ENCODE results near the gene CYP21A2. TPM values are rescaled to one million over a fixed set of nuclear protein-coding genes. Genes with fewer than 3 reads are reported as not detected.
"Not testable (repeated sequence)": the region's sequence is repeated elsewhere in the genome, so short reads cannot be mapped to it uniquely, and the experiment has no call there.

The CYP21A2 gene
- total and polyA plus RNA-seq, 2 of the 8 experiments (the other 6 are each of a cell fraction or from before 2014, with no cell fraction given), result 0.22 to 0.23 TPM

DNA sequence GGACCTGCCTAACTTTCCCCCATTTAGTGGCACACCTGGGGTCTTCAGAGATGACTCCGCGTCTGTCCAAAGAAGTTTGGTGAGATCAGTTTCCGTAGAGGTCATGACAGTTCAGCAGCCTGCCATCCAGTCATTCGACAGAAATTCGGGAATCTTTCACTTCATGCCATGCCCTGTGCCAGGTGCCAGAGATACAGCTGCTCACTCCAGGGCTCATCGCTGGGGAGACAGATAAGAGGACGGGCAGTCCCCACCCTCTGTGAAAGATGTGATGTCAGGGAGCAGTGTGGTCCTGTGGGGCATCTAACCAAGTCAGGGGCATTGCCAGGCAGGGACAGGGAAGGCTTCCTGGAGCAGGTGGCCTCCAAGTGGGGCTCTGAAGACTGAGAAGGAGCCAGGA is 34.9 kb upstream of the CYP21A2 start:
- not testable (repeated sequence) for FAIRE-seq; H3K56ac ChIP-seq (replicated peaks; ENCODE audit: insufficient read length, low read depth, low read length)

DNA sequence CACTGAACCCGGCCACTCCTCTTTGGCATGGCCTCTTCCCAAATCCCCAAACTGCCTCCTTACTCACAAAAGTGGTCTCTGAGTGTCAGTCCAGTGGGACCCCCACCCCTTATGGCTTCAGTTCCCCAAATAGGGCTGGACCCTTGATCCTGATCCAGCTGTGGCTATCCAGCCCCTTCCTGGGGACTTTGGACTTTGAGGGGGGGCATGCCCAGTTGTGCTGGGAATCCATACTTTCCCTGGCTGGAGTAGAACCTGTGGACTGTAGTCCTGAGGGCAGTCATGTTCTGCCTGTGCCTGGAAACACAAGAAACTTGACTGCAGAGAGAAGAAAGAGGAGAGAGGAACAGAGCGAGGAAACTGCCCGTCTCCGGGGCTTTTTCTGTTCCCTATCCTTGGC is 33.8 kb upstream of the CYP21A2 start:
- H4K91ac ChIP-seq (replicated peaks; ENCODE audit: insufficient read length, low read length); H3K23me2 ChIP-seq (ENCODE audit: low read depth, low read length); H3K79me1 ChIP-seq (ENCODE audit: low read depth, low read length); H2BK5ac ChIP-seq (ENCODE audit: low read depth, low read length); FAIRE-seq; H2BK12ac ChIP-seq (ENCODE audit: low read depth, low read length); H3K18ac ChIP-seq (ENCODE audit: extremely low read depth, low read length); H2BK15ac ChIP-seq (ENCODE audit: low read length); DNase-seq (ENCODE audit: low read depth in 1 of 2, low spot score in 2 of 2); H3K9ac ChIP-seq (replicated peaks in 1 of 4; ENCODE audit: extremely low read depth in 1 of 4, low read depth in 3 of 4, low read length in 3 of 4); H3K4me2 ChIP-seq (ENCODE audit: insufficient read depth in 1 of 2, low read depth in 2 of 2, low read length in 2 of 2); H3K4me3 ChIP-seq (ENCODE audit: extremely low read depth in 1 of 4, insufficient read depth in 2 of 4, low read depth in 3 of 4, low read length in 4 of 4); H2AK5ac ChIP-seq (ENCODE audit: low read depth, low read length); H2BK120ac ChIP-seq (replicated peaks; ENCODE audit: low read depth, low read length); H3K27me3 ChIP-seq (replicated peaks in 1 of 4; ENCODE audit: control insufficient read depth in 3 of 4, extremely low read depth in 1 of 4, insufficient read depth in 3 of 4, low read length in 3 of 4); H4K20me1 ChIP-seq (replicated peaks in 1 of 2; ENCODE audit: control insufficient read depth in 1 of 2, insufficient read depth in 2 of 2, low read length in 2 of 2); H3K4ac ChIP-seq (replicated peaks; ENCODE audit: insufficient read length, low read depth, low read length); H4K8ac ChIP-seq (ENCODE audit: extremely low read depth, insufficient read depth, low read length); H3K4me1 ChIP-seq (replicated peaks in 1 of 4; ENCODE audit: control insufficient read depth in 3 of 4, insufficient read depth in 4 of 4, low read length in 3 of 4); H4K5ac ChIP-seq (ENCODE audit: insufficient read length, low read depth, low read length); H3K9me3 ChIP-seq (ENCODE audit: insufficient read depth in 2 of 2, low read depth in 1 of 2, low read length in 1 of 2); H2AFZ ChIP-seq (ENCODE audit: low read length); CTCF ChIA-PET (ENCODE audit: partially characterized antibody); H3K79me2 ChIP-seq (ENCODE audit: control insufficient read depth in 1 of 2, insufficient read depth in 2 of 2, low read length in 2 of 2); H3K23ac ChIP-seq (ENCODE audit: insufficient read length); H3K56ac ChIP-seq (replicated peaks; ENCODE audit: insufficient read length, low read depth, low read length); POLR2A ChIA-PET (ENCODE audit: partially characterized antibody); H3K36me3 ChIP-seq (ENCODE audit: control insufficient read depth in 2 of 4, insufficient read depth in 4 of 4, low read length in 3 of 4); H3K27ac ChIP-seq (ENCODE audit: low read depth, low read length); H2BK20ac ChIP-seq (ENCODE audit: low read length); H3K14ac ChIP-seq (ENCODE audit: insufficient read length): not testable (repeated sequence)
- no CpG with 5 or more reads among the region's 4 CpGs for WGBS, 2 experiments (ENCODE audit: extremely low coverage in 1 of 2, insufficient coverage in 1 of 2, insufficient read length in 1 of 2, insufficient replicate concordance in 2 of 2, low coverage in 1 of 2, low lambda C conversion rate in 2 of 2, missing lambda C conversion rate in 1 of 2)

More for the DNA sequence above, 34.9 kb upstream of the CYP21A2 start:
- H2BK20ac ChIP-seq (ENCODE audit: low read length); H3K23ac ChIP-seq (ENCODE audit: insufficient read length); H4K20me1 ChIP-seq (replicated peaks in 1 of 2; ENCODE audit: control insufficient read depth in 1 of 2, insufficient read depth in 2 of 2, low read length in 2 of 2); H3K36me3 ChIP-seq (ENCODE audit: control insufficient read depth in 2 of 4, insufficient read depth in 4 of 4, low read length in 3 of 4); H2AK5ac ChIP-seq (ENCODE audit: low read depth, low read length); H2AFZ ChIP-seq (ENCODE audit: low read length); H3K79me2 ChIP-seq (ENCODE audit: control insufficient read depth in 1 of 2, insufficient read depth in 2 of 2, low read length in 2 of 2); H3K27me3 ChIP-seq (replicated peaks in 1 of 4; ENCODE audit: control insufficient read depth in 3 of 4, extremely low read depth in 1 of 4, insufficient read depth in 3 of 4, low read length in 3 of 4); H3K27ac ChIP-seq (ENCODE audit: low read depth, low read length); H3K18ac ChIP-seq (ENCODE audit: extremely low read depth, low read length); H3K79me1 ChIP-seq (ENCODE audit: low read depth, low read length); H3K4ac ChIP-seq (replicated peaks; ENCODE audit: insufficient read length, low read depth, low read length); H2BK15ac ChIP-seq (ENCODE audit: low read length); H3K23me2 ChIP-seq (ENCODE audit: low read depth, low read length); H4K91ac ChIP-seq (replicated peaks; ENCODE audit: insufficient read length, low read length); H3K9ac ChIP-seq (replicated peaks in 1 of 4; ENCODE audit: extremely low read depth in 1 of 4, low read depth in 3 of 4, low read length in 3 of 4); H3K4me1 ChIP-seq (replicated peaks in 1 of 4; ENCODE audit: control insufficient read depth in 3 of 4, insufficient read depth in 4 of 4, low read length in 3 of 4); H3K4me3 ChIP-seq (ENCODE audit: extremely low read depth in 1 of 4, insufficient read depth in 2 of 4, low read depth in 3 of 4, low read length in 4 of 4); H2BK5ac ChIP-seq (ENCODE audit: low read depth, low read length); H3K4me2 ChIP-seq (ENCODE audit: insufficient read depth in 1 of 2, low read depth in 2 of 2, low read length in 2 of 2); POLR2A ChIA-PET (ENCODE audit: partially characterized antibody); CTCF ChIA-PET (ENCODE audit: partially characterized antibody); H4K8ac ChIP-seq (ENCODE audit: extremely low read depth, insufficient read depth, low read length); DNase-seq (ENCODE audit: low read depth in 1 of 2, low spot score in 2 of 2); H2BK120ac ChIP-seq (replicated peaks; ENCODE audit: low read depth, low read length); H4K5ac ChIP-seq (ENCODE audit: insufficient read length, low read depth, low read length); H3K9me3 ChIP-seq (ENCODE audit: insufficient read depth in 2 of 2, low read depth in 1 of 2, low read length in 1 of 2); H3K14ac ChIP-seq (ENCODE audit: insufficient read length); H2BK12ac ChIP-seq (ENCODE audit: low read depth, low read length): not testable (repeated sequence)
- no CpG with 5 or more reads among the region's 7 CpGs for WGBS, 2 experiments (ENCODE audit: extremely low coverage in 1 of 2, insufficient coverage in 1 of 2, insufficient read length in 1 of 2, insufficient replicate concordance in 2 of 2, low coverage in 1 of 2, low lambda C conversion rate in 2 of 2, missing lambda C conversion rate in 1 of 2)
